HEK293 (cell line): ENCODE measurements around the gene NELL2.

Experiments
- CTCF ChIP-seq: fragments of 450-650 bp; formaldehyde crosslinking; IDR thresholded peaks from 2 replicates; pipeline ENCODE4 v1.5.1; 2016; ENCODE audit warnings: missing biosample characterization, missing genetic modification characterization
- PRDM1 ChIP-seq: fragments of 450-650 bp; formaldehyde crosslinking; IDR thresholded peaks from 2 replicates; pipeline ENCODE4; 2016; ENCODE audit warnings: missing biosample characterization, missing genetic modification characterization
- PRDM10 ChIP-seq: fragments of 450-650 bp; formaldehyde crosslinking; IDR thresholded peaks from 2 replicates; pipeline ENCODE4 v1.5.1; 2016; ENCODE audit warnings: missing biosample characterization, missing genetic modification characterization
- ZBTB1 ChIP-seq: fragments of 450-650 bp; formaldehyde crosslinking; IDR thresholded peaks from 2 replicates; pipeline ENCODE4 v1.5.1; 2016; ENCODE audit warnings: missing biosample characterization, missing genetic modification characterization
- ZBTB11 ChIP-seq: fragments of 450-650 bp; formaldehyde crosslinking; conservative IDR thresholded peaks from 2 replicates; pipeline ENCODE4 v1.5.1; 2016; ENCODE audit warnings: low read depth, missing biosample characterization, missing genetic modification characterization
- ZNF239 ChIP-seq: fragments of 450-650 bp; formaldehyde crosslinking; IDR thresholded peaks from 2 replicates; pipeline ENCODE4 v1.5.1; 2016; ENCODE audit warnings: missing biosample characterization, missing genetic modification characterization
- ZNF280D ChIP-seq: fragments of 450-650 bp; formaldehyde crosslinking; IDR thresholded peaks from 2 replicates; pipeline ENCODE4 v1.5.1; 2016; ENCODE audit warnings: missing biosample characterization, missing genetic modification characterization
- ZNF529 ChIP-seq: fragments of 450-650 bp; formaldehyde crosslinking; IDR thresholded peaks from 2 replicates; pipeline ENCODE4 v1.5.1; 2017; ENCODE audit warnings: missing genetic modification characterization, missing biosample characterization; ENCODE audit not compliant: insufficient replicate concordance
- ZNF530 ChIP-seq: fragments of 450-650 bp; formaldehyde crosslinking; IDR thresholded peaks from 2 replicates; pipeline ENCODE4 v1.5.1; 2016; ENCODE audit warnings: low read depth, missing biosample characterization, missing genetic modification characterization
- ZNF548 ChIP-seq: fragments of 450-650 bp; formaldehyde crosslinking; IDR thresholded peaks from 2 replicates; pipeline ENCODE4 v1.5.1; 2016; ENCODE audit warnings: missing biosample characterization, missing genetic modification characterization

GRCh38 chr12:44565163-44565562 lies 311.0 kb downstream of the NELL2 start:
- no peak for TF ChIP-seq CTCF (tag by site-specific recombination)
- TF ChIP-seq ZBTB11 (tag by site-specific recombination), result no peak
- no peak for TF ChIP-seq PRDM1
- TF ChIP-seq ZNF280D (tag by site-specific recombination), result no peak
- no peak for TF ChIP-seq ZNF529 (tag by site-specific recombination)
- TF ChIP-seq ZNF530 (tag by site-specific recombination), result no peak
- no peak for TF ChIP-seq PRDM10
- TF ChIP-seq ZNF548, result no peak
- no peak for TF ChIP-seq ZBTB1
- TF ChIP-seq ZNF239 (tag by site-specific recombination), result no peak
